ENCODE data around the gene TMC6. TPM values are rescaled to one million over a fixed set of nuclear protein-coding genes. Genes with fewer than 3 reads are reported as not detected.
"Not testable (repeated sequence)": the region's sequence is repeated elsewhere in the genome, so short reads cannot be mapped to it uniquely, and the experiment has no call there.

TMC6 gene, protein sequence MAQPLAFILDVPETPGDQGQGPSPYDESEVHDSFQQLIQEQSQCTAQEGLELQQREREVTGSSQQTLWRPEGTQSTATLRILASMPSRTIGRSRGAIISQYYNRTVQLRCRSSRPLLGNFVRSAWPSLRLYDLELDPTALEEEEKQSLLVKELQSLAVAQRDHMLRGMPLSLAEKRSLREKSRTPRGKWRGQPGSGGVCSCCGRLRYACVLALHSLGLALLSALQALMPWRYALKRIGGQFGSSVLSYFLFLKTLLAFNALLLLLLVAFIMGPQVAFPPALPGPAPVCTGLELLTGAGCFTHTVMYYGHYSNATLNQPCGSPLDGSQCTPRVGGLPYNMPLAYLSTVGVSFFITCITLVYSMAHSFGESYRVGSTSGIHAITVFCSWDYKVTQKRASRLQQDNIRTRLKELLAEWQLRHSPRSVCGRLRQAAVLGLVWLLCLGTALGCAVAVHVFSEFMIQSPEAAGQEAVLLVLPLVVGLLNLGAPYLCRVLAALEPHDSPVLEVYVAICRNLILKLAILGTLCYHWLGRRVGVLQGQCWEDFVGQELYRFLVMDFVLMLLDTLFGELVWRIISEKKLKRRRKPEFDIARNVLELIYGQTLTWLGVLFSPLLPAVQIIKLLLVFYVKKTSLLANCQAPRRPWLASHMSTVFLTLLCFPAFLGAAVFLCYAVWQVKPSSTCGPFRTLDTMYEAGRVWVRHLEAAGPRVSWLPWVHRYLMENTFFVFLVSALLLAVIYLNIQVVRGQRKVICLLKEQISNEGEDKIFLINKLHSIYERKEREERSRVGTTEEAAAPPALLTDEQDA
- 40.7 and 82.6 TPM in 2 replicates for total RNA-seq

- DNase-seq (ENCODE audit: extremely low read depth, low read depth, low spot score), result no peak
These were observed at the start of gene TMC6 for GRCh38 chr17:78128551-78129350. Gene TMC6, minus strand, starts transcription at chr17:78128755. Its CDS starts 1,923 bp downstream, at chr17:78126832.

GRCh38 chr17:78176548-78177025 is 48.0 kb upstream of the TMC6 start:
- DNase-seq (ENCODE audit: extremely low read depth, low read depth, low spot score), result no peak

DNA sequence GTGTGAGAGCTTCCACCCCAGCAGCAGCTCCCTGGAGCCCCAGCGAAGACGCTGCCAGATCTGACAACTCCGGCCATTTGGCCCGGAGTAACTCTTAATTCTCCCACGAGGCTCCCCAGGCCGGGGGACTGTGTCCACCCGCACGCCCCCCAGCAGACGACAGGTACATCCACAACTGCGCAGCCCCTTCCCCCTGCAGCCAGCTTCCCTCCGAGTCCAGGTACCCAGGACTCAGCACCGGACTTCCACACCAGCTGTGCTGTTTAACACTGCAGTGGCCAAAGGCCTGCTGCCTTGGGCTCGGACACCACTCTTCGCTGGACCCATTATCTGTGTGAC is 47.1 kb upstream of the TMC6 start:
- DNase-seq (ENCODE audit: extremely low read depth, low read depth, low spot score), result no peak

DNA sequence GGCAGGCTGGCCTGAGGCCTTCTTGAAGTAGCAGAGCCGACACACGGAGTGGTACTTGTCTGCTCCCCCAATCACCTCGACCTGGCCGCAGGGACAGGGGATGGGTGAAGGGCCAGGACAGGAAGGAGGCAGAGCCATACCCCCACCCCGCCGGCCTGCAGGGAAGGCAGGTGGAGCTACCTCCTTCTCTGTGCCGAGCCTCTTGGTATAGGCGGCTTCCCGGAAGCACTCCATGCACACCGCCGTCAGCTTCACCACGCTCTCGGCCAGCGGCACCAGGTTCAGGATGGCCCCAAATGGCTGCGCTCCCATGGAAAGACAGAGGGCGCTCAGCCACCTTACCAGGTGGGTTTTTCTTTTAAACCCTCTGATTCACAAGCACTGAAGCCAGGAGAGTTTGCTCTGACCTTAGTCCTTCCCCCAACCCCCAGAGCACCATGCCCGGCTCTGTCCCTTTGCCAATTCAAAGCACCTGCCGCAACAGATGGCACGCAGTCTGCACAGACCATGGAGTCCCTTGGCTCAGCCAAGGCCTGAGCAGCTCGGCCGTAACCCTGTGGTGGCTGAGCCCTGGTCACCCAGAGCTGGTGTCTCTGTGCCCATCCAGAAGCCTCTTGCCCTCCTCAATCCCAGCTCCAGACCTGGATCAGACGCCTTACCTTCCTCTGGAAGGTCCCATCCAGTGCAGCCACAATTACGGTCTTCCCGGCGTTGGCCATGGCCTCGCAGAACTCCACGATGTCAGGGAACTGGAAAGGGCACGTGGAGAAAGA is 46.5 kb upstream of the TMC6 start:
- no peak for DNase-seq (ENCODE audit: extremely low read depth, low read depth, low spot score)

- DNase-seq (ENCODE audit: extremely low read depth, low read depth, low spot score), result no peak
These were observed 45.9 kb upstream of the TMC6 start for GRCh38 chr17:78174346-78174869.

DNA sequence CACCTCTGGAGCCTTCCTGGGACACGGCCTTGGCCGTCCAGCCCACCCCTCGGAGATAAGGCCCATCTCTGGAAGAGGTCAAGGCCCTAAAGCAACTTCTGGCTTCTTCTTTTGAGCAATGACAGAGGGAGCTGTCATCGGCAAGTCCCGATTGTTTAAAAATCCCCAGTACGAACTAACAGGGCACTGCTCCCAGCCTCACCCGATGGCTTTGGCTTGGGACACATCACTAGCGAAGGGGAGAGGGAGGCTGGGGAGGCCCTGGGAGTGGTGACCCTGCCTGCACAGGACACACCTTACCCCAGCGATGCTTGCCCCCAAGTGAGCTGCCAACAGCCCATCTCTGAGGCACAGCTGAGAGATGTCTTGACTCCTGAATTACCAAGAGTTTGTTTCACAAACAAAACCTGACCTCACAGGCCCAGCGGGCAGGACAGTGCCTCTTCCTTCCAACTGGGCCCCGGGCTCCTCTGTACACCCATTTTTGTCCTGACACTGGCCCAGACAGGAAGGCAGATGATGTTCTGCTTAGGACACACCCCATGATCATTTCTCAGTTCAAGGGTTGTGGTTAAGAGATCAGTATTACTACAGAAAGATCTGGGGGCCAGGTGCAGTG is 44.7 kb upstream of the TMC6 start:
- no peak for DNase-seq (ENCODE audit: extremely low read depth, low read depth, low spot score)

- DNase-seq (ENCODE audit: extremely low read depth, low read depth, low spot score), result no peak
These were observed 43.9 kb upstream of the TMC6 start for GRCh38 chr17:78172249-78173051.

GRCh38 chr17:78171591-78172248 is 43.2 kb upstream of the TMC6 start:
- not testable (repeated sequence) for DNase-seq (ENCODE audit: extremely low read depth, low read depth, low spot score)

DNA sequence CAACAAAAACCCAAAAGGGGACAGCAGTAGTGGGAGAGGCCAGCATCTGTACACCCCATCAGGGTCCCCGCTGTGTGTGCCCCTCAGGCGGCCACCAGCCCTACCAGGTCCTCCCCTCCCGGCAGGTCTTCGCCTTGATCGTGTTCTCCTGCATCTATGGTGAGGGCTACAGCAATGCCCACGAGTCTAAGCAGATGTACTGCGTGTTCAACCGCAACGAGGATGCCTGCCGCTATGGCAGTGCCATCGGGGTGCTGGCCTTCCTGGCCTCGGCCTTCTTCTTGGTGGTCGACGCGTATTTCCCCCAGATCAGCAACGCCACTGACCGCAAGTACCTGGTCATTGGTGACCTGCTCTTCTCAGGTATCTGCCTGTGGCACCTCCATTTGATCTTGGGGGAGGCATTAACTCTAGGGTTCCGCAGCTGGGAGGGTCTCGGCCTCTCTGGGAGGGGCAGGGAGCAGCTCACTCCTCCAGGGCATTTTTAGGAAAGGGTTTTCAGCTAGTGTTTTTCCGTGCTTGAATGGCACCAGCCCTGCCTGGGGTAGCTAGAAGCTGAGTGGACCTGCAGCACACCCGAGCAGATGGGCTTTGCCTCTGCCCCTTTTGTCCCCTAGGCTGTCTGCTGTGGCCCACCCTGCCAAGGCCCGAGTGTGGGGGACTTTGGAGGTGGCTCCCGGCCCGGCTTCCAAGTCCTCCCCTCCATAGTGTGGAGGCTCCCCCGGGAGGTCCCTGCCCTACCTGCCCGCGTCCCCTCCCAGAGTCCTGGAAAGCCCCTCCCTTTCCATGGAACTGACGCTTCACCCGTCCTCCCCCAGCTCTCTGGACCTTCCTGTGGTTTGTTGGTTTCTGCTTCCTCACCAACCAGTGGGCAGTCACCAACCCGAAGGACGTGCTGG is 42.4 kb upstream of the TMC6 start:
- DNase-seq (ENCODE audit: extremely low read depth, low read depth, low spot score), result no peak

DNA sequence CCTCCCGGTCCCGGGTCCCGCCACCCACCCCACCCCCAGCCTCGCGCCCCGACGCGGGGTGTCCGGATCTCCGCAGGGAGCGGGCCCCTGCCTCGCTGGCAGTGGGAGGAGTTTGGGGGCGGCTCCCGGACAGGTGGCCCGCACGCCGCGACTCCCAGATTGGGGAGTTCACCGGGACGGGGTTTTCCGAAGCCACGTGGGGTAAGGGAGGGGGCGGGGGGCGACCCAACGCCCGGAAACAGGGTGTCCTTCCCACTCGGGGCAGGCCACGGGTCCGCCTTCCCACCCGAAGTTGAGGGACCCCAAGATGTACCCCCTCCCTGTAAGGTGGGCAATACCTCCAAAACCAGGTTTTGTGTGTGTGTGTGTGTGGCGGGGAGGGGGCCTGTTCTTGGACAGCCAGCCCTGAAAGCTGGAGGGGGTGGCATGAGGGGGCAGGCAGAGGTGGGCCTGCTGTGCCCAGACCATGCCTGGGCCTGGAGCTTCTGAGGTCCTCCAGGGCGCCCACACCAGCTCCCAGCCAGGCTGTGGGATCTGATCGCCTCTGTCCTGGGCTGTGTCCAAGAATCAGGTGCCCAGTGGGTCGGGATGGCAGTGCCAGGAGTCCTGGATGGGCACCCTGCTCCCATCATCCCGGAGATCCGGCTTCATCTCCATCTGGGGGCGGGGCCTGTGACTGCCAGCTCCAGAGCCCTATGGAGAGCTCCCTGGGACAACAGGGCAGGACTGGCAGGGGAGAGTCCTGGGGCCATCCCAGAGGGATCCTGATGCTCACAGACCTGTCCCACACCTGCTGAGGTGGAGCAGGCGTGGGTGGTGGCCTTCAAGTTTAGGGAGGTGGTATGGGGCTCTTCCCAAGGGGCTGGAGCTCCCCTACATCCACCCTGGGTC is 40.6 kb upstream of the TMC6 start:
- no peak for DNase-seq (ENCODE audit: extremely low read depth, low read depth, low spot score)

DNA sequence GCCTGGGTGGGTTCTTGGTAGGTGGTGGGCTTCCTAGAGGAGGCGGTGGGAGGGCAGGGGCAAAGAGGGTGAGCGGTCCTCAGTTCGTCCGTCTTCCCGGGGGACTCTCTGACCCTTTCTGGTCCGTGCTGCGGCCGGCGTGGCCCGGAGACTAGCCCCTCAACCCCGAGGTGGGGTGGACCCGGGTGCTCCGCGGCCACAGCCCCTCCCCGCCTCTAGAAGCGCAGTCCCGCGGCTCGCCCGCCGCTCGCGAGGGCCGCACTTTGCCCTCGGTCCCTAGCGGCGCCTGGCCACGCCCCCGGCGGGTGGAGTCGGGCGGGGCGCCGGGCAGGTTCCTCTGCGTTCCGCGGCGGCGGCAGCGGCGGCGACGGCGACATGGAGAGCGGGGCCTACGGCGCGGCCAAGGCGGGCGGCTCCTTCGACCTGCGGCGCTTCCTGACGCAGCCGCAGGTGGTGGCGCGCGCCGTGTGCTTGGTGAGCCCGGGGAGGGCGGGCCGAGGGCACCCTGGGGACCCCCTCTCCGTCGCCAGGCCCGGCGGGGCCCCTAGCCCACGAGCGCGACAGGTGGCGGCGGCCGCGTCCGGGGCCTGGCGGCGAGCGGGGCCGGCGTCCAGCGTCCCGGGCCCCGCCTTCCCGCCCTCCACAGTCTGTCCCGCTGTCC is 39.8 kb upstream of the TMC6 start, which contains the start of gene SYNGR2:
Gene SYNGR2, plus strand, starts transcription at position 340 of the 661 bp plus-strand sequence. Its CDS starts 36 bp downstream, at position 376.
- no peak for DNase-seq (ENCODE audit: extremely low read depth, low read depth, low spot score)

DNA sequence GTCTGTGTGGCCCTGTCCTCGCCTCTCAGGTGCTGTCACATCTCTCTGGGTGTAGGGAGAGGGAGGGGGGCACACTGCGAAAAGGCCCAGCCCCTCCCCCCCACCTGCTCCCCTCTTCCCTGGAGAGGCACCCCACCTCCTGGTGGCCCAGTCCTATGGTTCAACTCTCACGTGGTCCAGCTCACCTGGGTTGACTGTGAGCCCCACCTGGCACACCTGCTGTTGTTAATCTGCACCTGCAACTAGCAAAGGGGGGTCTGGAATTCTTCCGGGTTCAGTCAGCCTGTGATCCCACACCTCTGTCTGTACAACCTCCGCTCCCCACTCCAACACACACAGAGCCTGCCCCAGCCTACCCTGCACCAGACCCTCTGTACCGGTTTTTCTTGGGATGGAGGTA is 37.9 kb upstream of the TMC6 start:
- DNase-seq (ENCODE audit: extremely low read depth, low read depth, low spot score), result no peak

GRCh38 chr17:78164748-78165607 is 36.4 kb upstream of the TMC6 start:
- no peak for DNase-seq (ENCODE audit: extremely low read depth, low read depth, low spot score)

DNA sequence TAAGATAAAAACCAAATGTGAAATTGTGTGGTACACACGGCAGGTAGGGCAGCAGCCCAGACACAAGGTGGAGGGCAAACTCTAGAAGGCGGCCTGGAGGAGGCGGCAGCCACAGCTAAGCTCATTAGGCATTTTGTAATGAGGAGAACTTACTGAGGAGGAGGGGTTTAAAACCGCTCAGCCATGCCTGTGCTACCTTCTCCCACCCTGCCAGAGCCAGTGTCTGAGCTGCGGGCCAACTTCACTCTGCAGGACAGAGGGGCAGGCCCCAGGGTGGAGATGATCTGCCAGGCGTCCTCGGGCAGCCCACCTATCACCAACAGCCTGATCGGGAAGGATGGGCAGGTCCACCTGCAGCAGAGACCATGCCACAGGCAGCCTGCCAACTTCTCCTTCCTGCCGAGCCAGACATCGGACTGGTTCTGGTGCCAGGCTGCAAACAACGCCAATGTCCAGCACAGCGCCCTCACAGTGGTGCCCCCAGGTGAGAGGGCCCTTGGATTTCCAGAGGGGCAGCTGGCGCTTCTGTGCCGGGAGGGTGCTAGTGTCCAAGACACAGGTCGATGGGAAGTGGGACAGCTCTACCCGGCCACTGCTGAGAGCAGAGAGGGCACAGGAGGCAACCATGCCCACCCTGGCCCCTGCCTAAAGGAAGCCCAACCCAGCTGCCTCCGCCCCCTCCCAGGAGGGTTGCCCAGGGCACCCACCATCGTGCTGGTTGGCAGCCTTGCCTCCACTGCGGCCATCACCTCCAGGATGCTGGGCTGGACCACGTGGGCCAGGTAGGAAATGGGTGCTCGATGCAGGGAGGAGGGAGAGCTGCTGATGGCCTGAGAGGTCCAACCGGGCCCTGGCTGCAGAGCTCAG is 35.6 kb upstream of the TMC6 start:
- no peak for DNase-seq (ENCODE audit: extremely low read depth, low read depth, low spot score)
